Measurements from ENCODE around the gene VEGFC. TPM values are rescaled to one million over a fixed set of nuclear protein-coding genes. Genes with fewer than 3 reads are reported as not detected.

The VEGFC gene
- total RNA-seq, 1 experiment from 2014 or later = 15.7 TPM

GRCh38 chr4:176782191-176782590, 10.5 kb downstream of the VEGFC start:
- CTCF ChIA-PET = no interaction called here
- BruUV-seq (replicated peaks) = no TSS peak
- POLR2A ChIA-PET = interaction anchor here (0.7 kb wide), 2 partner anchors 44 to 155 kb away, joined by 6 to 7 read pairs; no protein-coding TSS in a partner anchor
- H3K4me3 ChIP-seq (ENCODE audit: low read depth in 2 of 2, low read length in 2 of 2) = peak overlapping the region; percentile 17 to 43
- peak overlapping the region; percentile 89 for H3K27ac ChIP-seq (ENCODE audit: low read length)
- no peak for DNase-seq (ENCODE audit: low read depth, low spot score)
- no peaks in the 10 kb centered on the region for H3K36me3 ChIP-seq (ENCODE audit: control insufficient read depth, insufficient read depth, low read length)
- no peaks in the 10 kb centered on the region for H3K9me3 ChIP-seq (ENCODE audit: control insufficient read depth, insufficient read depth, low read depth, low read length)
- no peaks in the 10 kb centered on the region for H3K27me3 ChIP-seq (ENCODE audit: control insufficient read depth, insufficient read depth, low read length)
- in situ Hi-C loops (cut with HindIII; ENCODE audit: low pct_unique_long_range_greater_than_20kb, low sequenced_read_pairs) = no loop called here
- intact Hi-C loops (cut with micrococcal nuclease; ENCODE audit: unreplicated experiment) = loop anchor here (10.0 kb wide), 1 partner anchor 217 kb away; no protein-coding TSS in a partner anchor
- TF ChIP-seq REST (IDR thresholded peaks at IDR 0.05; ENCODE audit: insufficient read depth in 1 of 2, low read depth in 2 of 2, low read length in 1 of 2) (no peak), CTCF (IDR thresholded peaks at IDR 0.05) (no peak)
- peaks cover 58% of the 10 kb centered on the region for H3K4me1 ChIP-seq (ENCODE audit: control insufficient read depth, insufficient read depth, low read length)
- ATAC-seq = peak; percentile 67

GRCh38 chr4:176781739-176782100, 11.0 kb downstream of the VEGFC start:
- in situ Hi-C loops (cut with HindIII; ENCODE audit: low pct_unique_long_range_greater_than_20kb, low sequenced_read_pairs) = no loop called here
- H3K27me3 ChIP-seq (ENCODE audit: control insufficient read depth, insufficient read depth, low read length) = no peaks in the 10 kb centered on the region
- ChIA-PET CTCF (no interaction called here), POLR2A (interaction anchor here (0.7 kb wide), 1 partner anchor 44 kb away, joined by 6 read pairs; no protein-coding TSS in a partner anchor)
- no peaks in the 10 kb centered on the region for H3K9me3 ChIP-seq (ENCODE audit: control insufficient read depth, insufficient read depth, low read depth, low read length)
- TF ChIP-seq POLR2AphosphoS5 (IDR thresholded peaks at IDR 0.05; ENCODE audit: low read depth, low read length) (no peak), CTCF (IDR thresholded peaks at IDR 0.05) (no peak), TCF7L2 (IDR thresholded peaks at IDR 0.05; ENCODE audit: low read depth, low read length) (no peak), REST (IDR thresholded peaks at IDR 0.05; ENCODE audit: insufficient read depth in 1 of 2, low read depth in 2 of 2, low read length in 1 of 2) (no peak)
- H3K27ac ChIP-seq (ENCODE audit: low read length) = peak overlapping the region; percentile 89
- BruUV-seq (replicated peaks) = TSS peak; percentile 16
- intact Hi-C loops (cut with micrococcal nuclease; ENCODE audit: unreplicated experiment) = loop anchor here (10.0 kb wide), 1 partner anchor 217 kb away; no protein-coding TSS in a partner anchor
- peak; percentile 80 for ATAC-seq
- no peak for DNase-seq (ENCODE audit: low read depth, low spot score)
- no peaks in the 10 kb centered on the region for H3K36me3 ChIP-seq (ENCODE audit: control insufficient read depth, insufficient read depth, low read length)
- peak overlapping the region; percentile 17 to 43 for H3K4me3 ChIP-seq (ENCODE audit: low read depth in 2 of 2, low read length in 2 of 2)
- peaks cover 53% of the 10 kb centered on the region for H3K4me1 ChIP-seq (ENCODE audit: control insufficient read depth, insufficient read depth, low read length)
